K562 (cell line): ENCODE results near the gene MACF1. TPM values are rescaled to one million over a fixed set of nuclear protein-coding genes. Genes with fewer than 3 reads are reported as not detected.

Source experiments
- CBFA2T2 ChIP-seq: fragments of 450-650 bp; conservative IDR thresholded peaks from 2 replicates; pipeline ENCODE4 v1.6.1; 2017; ENCODE audit warnings: mild to moderate bottlenecking
- MCM3 ChIP-seq: fragments of 450-650 bp; IDR thresholded peaks from 2 replicates; pipeline ENCODE4 v1.6.1; 2016
- MEF2A ChIP-seq: IDR thresholded peaks from 2 replicates; pipeline ENCODE4 v1.6.1; 2011; ENCODE audit warnings: low read depth, mild to moderate bottlenecking, low read length, moderate library complexity; ENCODE audit not compliant: control insufficient read depth
- NFE2L1 ChIP-seq: fragments of 450-650 bp; IDR thresholded peaks from 2 replicates; pipeline ENCODE4 v1.6.1; 2016; ENCODE audit warnings: missing genetic modification characterization, low read depth, mild to moderate bottlenecking, missing compliant biosample characterization, moderate library complexity, borderline replicate concordance
- POLR2B ChIP-seq: fragments of 450-650 bp; IDR thresholded peaks from 2 replicates; pipeline ENCODE4 v1.6.1; 2018; ENCODE audit warnings: low read depth; ENCODE audit not compliant: partially characterized antibody
- PRPF4 ChIP-seq: fragments of 200-400 bp; formaldehyde crosslinking; IDR thresholded peaks from one replicate; pipeline ENCODE4 v1.6.1; 2017; ENCODE audit warnings: low read length, low read depth, mild to moderate bottlenecking; ENCODE audit not compliant: insufficient read depth, poor library complexity, severe bottlenecking
- RB1 ChIP-seq: fragments of 450-650 bp; IDR thresholded peaks from 2 replicates; pipeline ENCODE4 v1.6.1; 2017; ENCODE audit warnings: low read depth, mild to moderate bottlenecking
- SP1 ChIP-seq: sonication (generic); formaldehyde crosslinking; IDR thresholded peaks from 2 replicates; pipeline ENCODE4 v1.8.1; 2022; ENCODE audit warnings: mild to moderate bottlenecking, missing genetic modification reagents
- STAT5A ChIP-seq: IDR thresholded peaks from 2 replicates; pipeline ENCODE4 v1.6.1; 2012; ENCODE audit warnings: low read length, inconsistent platforms, borderline replicate concordance
- ZC3H4 ChIP-seq: sonication (generic); formaldehyde crosslinking; IDR thresholded peaks from 2 replicates; pipeline ENCODE4 v1.9.0; 2021; ENCODE audit warnings: missing genetic modification reagents, borderline replicate concordance
- ZNF212 ChIP-seq: fragments of 450-650 bp; formaldehyde crosslinking; IDR thresholded peaks from 2 replicates; pipeline ENCODE4 v1.4.0; 2020; ENCODE audit warnings: mild to moderate bottlenecking
- ZNF507 ChIP-seq: conservative IDR thresholded peaks from 2 replicates; pipeline ENCODE4 v1.6.1; 2017; ENCODE audit warnings: missing genetic modification characterization, missing compliant biosample characterization
- polyA plus RNA-seq, 8 experiments: library from polyadenylated mRNA; depleted of rRNA in 4 of 8; stranded (reverse) in 5 of 8; unstranded in 3 of 8; fragments of >200 nt; fragmentation: Nextera tagmentation in 2 of 8; fragmentation: Illumina TruSeq in 1 of 8; extraction: Ambion mirVana in 2 of 8; extraction: Trizol in 1 of 8; gene quantifications; 2 replicates each; pipeline versions ENCODE4 v1.2.1 to v1.2.3, GENCODE V29; 2011 to 2014; ENCODE audit warnings: inconsistent platforms in 1 of 8, missing spikeins in 1 of 8
- total RNA-seq, 7 experiments: library from RNA; depleted of rRNA in 6 of 7; stranded (reverse); fragments of >200 nt in 6 of 7; fragmentation: Illumina TruSeq in 2 of 7; extraction: Trizol in 2 of 7; gene quantifications; 2 replicates each; pipeline versions ENCODE4 v1.2.1 to v1.2.3, GENCODE V29; 2011 to 2021; ENCODE audit warnings: low replicate concordance in 1 of 7
- TF ChIP-seq, protein P1 (sequence below), 2 experiments: IDR thresholded peaks; 2 replicates each; pipeline ENCODE4 v1.6.1; 2011; ENCODE audit warnings: borderline replicate concordance in 1 of 2, control low read depth in 1 of 2, low read depth in 1 of 2, low read length in 1 of 2, mild to moderate bottlenecking in 1 of 2, mixed read lengths in 1 of 2, moderate library complexity in 1 of 2; ENCODE audit not compliant: insufficient read depth in 1 of 2, insufficient read length in 1 of 2, poor library complexity in 1 of 2, severe bottlenecking in 1 of 2; ENCODE audit errors: extremely low read depth in 1 of 2
- TF ChIP-seq, protein P2 (sequence below), 3 experiments: IDR thresholded peaks in 2 of 3; conservative IDR thresholded peaks in 1 of 3; 2 replicates each; pipeline ENCODE4 v1.5.1; 2011 to 2012; ENCODE audit warnings: low read length in 3 of 3, mild to moderate bottlenecking in 3 of 3, control low read depth in 2 of 3, improper control_type of control experiment in 1 of 3, inconsistent platforms in 1 of 3, low read depth in 1 of 3, mixed read lengths in 1 of 3, moderate library complexity in 1 of 3; ENCODE audit not compliant: insufficient read depth in 2 of 3
- TF ChIP-seq, protein P3 (sequence below): fragments of 450-650 bp; formaldehyde crosslinking; IDR thresholded peaks from 2 replicates; pipeline ENCODE4 v1.4.0; 2020; ENCODE audit warnings: mild to moderate bottlenecking, moderate library complexity
- TF ChIP-seq, protein P4 (sequence below): fragments of 250-450 bp; sonication (Bioruptor Pico); IDR thresholded peaks from 2 replicates; pipeline ENCODE4 v1.5.0; 2021
- TF ChIP-seq, protein P5 (sequence below): sonication (generic); formaldehyde crosslinking; IDR thresholded peaks from 2 replicates; pipeline ENCODE4 v1.8.1; 2023; ENCODE audit warnings: mild to moderate bottlenecking, missing genetic modification reagents

The MACF1 gene
- total and polyA plus RNA-seq, 9 of the 15 experiments (the other 6 are each of a cell fraction or from before 2014, with no cell fraction given), result 13.2 to 232 (median 112) TPM

DNA sequence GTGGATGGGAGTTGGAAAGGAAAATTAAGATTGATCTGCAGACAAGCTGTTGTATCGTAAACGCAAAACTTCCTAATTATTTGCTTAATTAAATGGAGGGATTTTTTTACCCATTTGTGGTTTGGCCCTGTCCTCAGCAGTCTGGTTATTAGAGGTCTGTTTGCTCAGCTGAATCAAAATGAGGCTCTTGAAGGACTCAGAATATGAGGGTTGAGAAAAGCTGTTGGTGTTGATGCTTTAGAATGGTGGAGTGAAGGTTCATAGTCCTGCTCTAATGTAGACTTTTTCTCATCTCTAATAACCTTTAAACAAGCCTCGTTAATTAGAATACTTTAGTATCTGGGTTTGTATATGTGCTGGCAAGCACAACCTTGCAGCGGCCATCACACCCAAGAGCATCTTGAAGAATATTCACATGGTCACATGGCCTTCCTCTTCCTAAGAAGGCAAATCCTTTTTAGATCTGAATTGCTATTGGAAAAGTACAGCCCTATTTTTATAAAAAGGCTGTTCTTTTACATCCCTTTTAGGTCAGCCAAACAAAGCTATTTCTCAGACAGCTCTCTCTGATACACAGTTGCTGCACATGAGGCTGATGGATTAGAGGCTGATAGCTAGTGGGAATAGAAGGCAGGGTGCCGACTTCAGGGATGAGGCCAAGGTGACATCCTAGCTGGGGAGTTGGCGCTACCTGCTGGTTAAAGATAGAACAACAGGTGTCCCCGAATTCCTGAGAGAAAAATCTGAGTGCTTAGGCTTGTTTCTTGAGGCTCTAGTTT, 53.8 kb downstream of the MACF1 start (continued):
- TF ChIP-seq NFE2L1, result no peak
- TF ChIP-seq PRPF4, result no peak
- TF ChIP-seq ZNF212 (CRISPR knock-in tag), result no peak
- TF ChIP-seq, protein P1, sequence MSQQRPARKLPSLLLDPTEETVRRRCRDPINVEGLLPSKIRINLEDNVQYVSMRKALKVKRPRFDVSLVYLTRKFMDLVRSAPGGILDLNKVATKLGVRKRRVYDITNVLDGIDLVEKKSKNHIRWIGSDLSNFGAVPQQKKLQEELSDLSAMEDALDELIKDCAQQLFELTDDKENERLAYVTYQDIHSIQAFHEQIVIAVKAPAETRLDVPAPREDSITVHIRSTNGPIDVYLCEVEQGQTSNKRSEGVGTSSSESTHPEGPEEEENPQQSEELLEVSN (IDR thresholded peaks at IDR 0.05; ENCODE audit: borderline replicate concordance in 1 of 2, extremely low read depth in 1 of 2, insufficient read depth in 1 of 2, insufficient read length in 1 of 2, low read depth in 1 of 2, low read length in 1 of 2, poor library complexity in 1 of 2, severe bottlenecking in 1 of 2), result no peak
- TF ChIP-seq ZC3H4 (CRISPR knock-in tag), result no peak
- no peak for TF ChIP-seq MEF2A
- TF ChIP-seq SP1 (CRISPR knock-in tag), result no peak
- TF ChIP-seq MCM3, result no peak
- no peak for TF ChIP-seq ZNF507 (tag)
- TF ChIP-seq, protein P2, sequence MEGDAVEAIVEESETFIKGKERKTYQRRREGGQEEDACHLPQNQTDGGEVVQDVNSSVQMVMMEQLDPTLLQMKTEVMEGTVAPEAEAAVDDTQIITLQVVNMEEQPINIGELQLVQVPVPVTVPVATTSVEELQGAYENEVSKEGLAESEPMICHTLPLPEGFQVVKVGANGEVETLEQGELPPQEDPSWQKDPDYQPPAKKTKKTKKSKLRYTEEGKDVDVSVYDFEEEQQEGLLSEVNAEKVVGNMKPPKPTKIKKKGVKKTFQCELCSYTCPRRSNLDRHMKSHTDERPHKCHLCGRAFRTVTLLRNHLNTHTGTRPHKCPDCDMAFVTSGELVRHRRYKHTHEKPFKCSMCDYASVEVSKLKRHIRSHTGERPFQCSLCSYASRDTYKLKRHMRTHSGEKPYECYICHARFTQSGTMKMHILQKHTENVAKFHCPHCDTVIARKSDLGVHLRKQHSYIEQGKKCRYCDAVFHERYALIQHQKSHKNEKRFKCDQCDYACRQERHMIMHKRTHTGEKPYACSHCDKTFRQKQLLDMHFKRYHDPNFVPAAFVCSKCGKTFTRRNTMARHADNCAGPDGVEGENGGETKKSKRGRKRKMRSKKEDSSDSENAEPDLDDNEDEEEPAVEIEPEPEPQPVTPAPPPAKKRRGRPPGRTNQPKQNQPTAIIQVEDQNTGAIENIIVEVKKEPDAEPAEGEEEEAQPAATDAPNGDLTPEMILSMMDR (IDR thresholded peaks at IDR 0.05 in 2 of 3, conservative IDR thresholded peaks at IDR 0.05 in 1 of 3; ENCODE audit: insufficient read depth in 2 of 3, low read depth in 1 of 3, low read length in 3 of 3), result peak; percentile 89 to 97 (median 95)
- TF ChIP-seq, protein P3, sequence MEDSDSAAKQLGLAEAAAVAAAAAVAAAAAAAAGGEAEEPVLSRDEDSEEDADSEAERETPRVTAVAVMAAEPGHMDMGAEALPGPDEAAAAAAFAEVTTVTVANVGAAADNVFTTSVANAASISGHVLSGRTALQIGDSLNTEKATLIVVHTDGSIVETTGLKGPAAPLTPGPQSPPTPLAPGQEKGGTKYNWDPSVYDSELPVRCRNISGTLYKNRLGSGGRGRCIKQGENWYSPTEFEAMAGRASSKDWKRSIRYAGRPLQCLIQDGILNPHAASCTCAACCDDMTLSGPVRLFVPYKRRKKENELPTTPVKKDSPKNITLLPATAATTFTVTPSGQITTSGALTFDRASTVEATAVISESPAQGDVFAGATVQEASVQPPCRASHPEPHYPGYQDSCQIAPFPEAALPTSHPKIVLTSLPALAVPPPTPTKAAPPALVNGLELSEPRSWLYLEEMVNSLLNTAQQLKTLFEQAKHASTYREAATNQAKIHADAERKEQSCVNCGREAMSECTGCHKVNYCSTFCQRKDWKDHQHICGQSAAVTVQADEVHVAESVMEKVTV (CRISPR knock-in tag), result peak; percentile 94
- TF ChIP-seq, protein P4, sequence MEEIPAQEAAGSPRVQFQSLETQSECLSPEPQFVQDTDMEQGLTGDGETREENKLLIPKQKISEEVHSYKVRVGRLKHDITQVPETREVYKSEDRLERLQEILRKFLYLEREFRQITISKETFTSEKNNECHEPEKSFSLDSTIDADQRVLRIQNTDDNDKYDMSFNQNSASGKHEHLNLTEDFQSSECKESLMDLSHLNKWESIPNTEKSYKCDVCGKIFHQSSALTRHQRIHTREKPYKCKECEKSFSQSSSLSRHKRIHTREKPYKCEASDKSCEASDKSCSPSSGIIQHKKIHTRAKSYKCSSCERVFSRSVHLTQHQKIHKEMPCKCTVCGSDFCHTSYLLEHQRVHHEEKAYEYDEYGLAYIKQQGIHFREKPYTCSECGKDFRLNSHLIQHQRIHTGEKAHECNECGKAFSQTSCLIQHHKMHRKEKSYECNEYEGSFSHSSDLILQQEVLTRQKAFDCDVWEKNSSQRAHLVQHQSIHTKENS (CRISPR knock-in tag), result no peak
- TF ChIP-seq POLR2B, result no peak
- TF ChIP-seq, protein P5, sequence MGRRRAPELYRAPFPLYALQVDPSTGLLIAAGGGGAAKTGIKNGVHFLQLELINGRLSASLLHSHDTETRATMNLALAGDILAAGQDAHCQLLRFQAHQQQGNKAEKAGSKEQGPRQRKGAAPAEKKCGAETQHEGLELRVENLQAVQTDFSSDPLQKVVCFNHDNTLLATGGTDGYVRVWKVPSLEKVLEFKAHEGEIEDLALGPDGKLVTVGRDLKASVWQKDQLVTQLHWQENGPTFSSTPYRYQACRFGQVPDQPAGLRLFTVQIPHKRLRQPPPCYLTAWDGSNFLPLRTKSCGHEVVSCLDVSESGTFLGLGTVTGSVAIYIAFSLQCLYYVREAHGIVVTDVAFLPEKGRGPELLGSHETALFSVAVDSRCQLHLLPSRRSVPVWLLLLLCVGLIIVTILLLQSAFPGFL (CRISPR knock-in tag), result peak; percentile 98; the same call in 1 of the 2 replicates
- no peak for TF ChIP-seq CBFA2T2
- no peak for TF ChIP-seq STAT5A
- 0 out of 2 replicates have a peak, but pooled peaks have one; percentile 40 for TF ChIP-seq RB1
